Non-pigmented ciliary epithelial cell (primary cell): ENCODE results near the gene WRNIP1.
"Not testable (repeated sequence)": the region's sequence is repeated elsewhere in the genome, so short reads cannot be mapped to it uniquely, and the experiment has no call there.

Experiments used
- DNase-seq: peaks from one replicate; pipeline ENCODE4 v3.0.0-alpha.2; 2010; ENCODE audit warnings: low read depth

Gene WRNIP1

DNA sequence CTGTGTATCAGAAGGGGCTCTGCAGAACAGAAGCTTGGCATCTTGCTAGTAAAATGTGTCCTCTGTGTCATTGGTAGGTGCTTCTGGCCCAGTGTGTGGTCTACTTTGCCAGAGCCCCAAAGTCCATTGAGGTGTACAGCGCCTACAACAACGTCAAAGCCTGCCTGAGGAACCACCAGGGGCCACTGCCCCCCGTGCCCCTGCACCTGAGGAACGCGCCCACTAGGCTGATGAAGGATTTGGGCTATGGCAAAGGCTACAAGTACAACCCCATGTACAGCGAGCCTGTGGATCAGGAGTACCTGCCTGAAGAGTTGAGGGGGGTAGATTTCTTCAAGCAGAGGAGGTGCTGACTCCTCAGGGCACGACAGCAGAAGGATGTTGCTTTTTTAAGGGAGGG, 19.7 kb downstream of the WRNIP1 start:
- no peak for DNase-seq

DNA sequence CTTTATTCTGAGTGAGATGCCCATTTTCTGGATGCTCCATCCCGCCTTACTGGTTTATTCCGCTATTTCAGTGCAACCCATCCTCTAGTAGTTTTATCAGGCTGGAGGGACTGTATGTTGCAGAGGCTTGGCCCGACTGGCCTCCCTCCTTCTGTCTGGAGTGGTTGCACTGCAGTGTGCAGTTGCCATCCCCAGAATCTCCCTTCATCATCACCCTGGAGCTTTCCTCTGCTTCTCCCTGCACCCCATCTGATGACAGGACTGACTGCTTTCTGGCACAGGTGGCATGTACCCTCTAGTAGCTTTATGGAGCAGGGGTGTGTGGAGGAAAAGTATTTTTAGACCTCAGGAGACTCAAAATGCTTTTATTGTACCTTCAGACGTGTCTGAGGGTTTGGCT, 21.1 kb downstream of the WRNIP1 start:
- DNase-seq = no peak

DNA sequence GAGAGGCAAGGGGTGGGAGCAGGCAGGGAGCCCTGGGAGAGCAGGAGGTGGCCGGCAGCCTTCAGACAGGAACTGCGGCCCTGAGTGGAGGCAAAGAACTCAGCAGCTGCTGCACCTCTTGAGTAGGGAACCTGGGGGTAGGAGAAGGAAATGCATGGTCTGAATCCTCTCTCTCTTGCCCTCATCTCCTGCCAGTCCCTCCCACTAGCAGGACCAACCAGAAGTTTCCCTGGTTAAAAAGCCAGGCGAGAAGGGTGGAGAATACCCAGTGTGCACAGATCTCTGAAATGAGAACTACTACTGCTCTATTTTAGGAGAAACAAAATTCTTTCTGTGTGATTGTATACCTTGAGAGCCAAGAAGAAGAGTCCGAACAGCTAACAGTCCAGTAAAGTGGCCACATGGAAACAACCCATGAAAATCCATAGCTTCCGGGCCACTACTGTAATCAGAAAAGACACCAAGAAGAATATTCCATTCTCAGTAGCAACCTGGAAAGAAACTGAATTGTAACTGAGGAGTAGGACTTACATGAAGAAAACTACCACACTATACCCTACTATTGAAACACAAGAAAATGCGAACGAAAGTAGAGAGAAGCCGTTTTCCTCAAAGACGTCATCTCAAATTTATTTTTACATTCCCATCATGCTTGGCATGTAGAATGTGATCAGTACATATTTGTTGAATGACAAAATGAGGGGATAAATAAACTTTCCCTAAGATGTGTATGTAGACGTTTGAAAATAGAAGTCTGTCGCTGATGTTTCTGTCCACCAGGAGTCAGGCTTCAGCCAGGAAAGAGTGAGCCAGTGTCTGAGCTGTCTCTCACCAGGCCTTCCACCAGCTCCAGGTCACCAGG, 25.6 kb downstream of the WRNIP1 start:
- peak; percentile 84 for DNase-seq

DNA sequence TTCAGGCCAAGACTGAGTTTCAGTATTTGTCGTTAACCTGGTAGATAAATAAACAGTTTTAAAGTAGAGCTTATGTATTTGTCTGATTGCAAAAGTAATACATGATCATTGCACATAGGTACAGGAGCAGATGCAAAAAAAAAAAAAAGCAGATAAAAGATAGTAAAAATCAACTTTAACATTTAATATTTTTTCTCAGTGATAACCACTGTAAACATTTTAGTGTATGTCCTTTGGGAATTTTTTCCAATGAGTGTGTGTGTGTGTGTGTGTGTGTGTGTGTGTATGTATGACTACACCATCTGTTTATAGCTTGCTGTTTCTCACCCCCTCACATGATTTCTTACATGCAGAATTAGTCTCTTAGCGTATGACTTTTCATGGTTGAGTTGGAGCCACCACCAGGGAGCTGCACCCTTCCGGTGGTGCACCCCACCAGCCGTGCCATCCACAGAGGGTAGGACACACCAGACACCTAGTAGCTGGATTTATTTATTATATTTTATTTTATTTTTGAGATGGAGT, 26.3 kb downstream of the WRNIP1 start:
- DNase-seq = no peak

DNA sequence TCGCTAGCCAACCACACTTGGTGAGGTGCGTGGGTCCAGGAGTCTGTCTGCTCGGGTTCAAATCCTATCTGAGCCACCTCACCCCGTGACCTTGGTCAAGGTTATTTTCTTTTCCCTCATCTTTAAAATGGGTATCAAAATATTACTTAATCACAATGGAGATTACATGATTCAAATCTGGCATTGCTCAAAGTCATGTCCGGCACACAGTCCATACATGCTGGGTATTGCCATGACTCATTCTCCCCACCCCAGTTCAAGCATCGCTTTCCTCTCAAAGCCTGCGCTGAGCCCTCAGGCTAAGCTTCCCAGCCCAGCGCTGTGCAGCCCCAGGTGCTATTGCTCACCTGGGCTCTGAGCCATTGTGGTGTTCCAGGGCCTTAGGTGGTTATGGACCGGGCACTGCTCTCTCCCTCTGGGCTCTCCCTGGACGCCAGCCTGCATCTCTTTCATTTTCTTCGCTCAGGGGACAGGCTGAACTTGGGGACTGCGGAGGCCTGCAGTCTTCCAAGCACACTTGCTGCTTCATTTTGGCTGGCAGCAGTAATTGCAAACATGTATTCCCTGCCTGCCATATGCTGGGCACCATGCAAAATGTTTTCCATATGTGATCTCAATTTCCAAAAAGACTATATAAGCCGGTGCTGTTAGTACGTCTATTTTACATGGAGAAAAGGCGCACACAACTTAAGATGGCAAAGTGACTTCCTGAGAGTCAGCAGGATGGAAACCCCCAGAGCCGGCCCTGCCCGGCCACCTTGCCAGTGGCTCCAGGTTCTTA, 27.3 kb downstream of the WRNIP1 start:
- DNase-seq = no peak

DNA sequence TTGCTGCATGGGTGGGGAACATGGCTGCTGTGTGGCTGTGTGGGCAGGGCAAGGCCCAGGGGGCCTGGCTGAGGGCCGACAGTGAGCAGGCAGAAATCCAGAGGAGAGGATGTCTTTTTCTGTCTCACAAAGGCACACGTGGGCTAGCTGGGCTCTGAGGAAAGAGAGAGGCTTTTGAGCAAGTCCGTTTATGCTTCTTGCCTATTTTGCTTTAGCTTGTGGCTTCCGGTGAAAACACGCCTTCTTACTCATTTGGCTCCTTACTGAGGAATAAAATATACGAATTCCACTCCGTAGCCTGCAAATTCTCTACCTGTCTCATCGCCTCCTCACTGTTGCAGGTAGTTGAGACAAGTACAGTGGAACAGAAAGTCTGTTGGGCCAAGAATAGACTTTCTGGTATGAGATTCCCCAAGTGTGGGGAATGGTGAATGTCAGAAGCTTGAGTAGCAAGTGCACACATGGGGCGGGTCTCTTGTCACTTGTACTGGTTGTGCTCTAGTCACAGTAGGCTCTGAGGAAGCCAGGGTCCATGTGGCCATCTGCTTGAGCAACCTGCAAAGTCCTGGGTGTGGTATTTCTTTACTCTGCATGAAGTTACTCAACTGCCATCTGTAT, 28.4 kb downstream of the WRNIP1 start:
- no peak for DNase-seq

DNA sequence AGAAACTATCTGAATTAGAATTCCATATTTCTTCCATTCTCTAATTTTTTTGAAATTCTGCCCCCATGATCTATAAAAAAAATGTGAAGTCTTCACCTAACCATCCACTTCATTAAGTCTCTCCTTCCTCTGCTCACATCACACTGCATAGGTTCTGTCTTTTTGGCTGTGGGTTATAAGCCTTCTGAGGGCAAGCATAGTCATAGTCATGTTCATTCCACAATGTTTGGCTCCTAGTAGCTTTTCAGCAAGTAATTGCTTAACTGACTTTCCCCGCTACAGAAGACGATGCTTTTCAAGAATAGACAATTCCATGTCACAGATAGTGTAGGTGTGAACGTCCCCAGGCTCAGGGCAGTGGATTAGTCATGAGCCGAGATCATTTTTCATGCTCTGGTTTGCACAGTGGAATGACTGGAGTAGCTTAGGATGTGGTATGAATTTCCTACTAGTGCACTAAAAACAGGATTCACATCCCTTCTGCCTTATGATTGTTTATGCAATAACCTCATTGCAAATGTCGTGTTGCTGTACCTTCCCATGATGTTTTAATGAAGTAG, 29.1 kb downstream of the WRNIP1 start:
- no peak for DNase-seq

DNA sequence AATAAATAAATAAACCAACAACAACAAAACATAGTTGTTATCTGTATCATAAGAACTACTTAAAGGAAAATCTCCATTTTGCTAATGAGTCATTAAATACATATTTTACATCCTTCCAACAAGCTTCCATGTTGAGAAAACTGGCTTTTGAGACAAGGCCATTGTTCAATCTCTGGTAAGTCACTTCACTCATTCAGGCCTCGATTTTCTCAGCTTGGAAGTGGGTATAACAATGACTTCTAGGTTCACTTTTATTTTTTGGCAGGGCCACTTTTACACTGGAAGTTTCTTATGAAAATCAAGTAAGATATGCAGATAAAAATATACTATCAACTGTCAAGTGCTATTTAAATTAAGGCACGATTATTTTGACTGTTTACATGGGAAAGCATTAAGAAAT, 30.0 kb downstream of the WRNIP1 start:
- DNase-seq = no peak

DNA sequence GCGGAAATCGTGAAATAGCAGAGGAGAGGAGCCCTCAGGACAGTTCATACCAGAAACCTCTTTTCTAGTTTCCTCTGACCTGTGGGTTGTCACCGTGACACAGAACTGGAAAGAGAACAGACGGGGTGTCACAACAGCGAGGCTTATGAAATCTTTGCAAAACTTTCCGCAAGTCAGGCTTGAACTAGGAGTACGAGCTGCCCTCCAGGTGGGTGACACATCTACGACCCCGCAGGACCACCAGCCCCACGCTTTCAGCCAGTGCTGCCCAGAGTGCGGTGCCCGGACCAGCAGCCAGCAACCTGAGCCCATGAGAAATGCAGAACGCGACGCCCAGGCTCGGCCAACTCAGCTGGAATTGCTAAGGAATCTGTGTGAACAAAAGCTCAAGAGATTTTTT, 30.8 kb downstream of the WRNIP1 start:
- DNase-seq = no peak

DNA sequence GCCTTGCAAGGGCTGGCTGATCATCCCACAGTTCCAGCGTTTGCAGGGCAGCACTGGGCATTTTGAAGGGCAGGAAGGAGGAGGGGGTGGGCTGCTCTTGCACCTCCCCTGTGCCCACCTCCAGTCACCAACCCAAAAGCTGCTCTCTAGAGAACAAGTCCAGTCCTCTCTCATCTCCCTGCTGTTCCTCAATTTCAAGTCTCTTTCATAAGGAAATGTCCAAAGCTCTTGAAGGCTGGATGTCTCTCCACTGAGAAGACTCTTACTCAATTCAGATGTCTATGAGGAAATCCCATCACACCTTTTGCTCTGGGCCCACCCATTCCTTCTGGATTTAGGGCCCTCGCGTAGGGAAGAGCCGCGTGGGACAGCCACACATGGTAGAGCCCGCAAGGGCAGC, 31.7 kb downstream of the WRNIP1 start:
- no peak for DNase-seq

DNA sequence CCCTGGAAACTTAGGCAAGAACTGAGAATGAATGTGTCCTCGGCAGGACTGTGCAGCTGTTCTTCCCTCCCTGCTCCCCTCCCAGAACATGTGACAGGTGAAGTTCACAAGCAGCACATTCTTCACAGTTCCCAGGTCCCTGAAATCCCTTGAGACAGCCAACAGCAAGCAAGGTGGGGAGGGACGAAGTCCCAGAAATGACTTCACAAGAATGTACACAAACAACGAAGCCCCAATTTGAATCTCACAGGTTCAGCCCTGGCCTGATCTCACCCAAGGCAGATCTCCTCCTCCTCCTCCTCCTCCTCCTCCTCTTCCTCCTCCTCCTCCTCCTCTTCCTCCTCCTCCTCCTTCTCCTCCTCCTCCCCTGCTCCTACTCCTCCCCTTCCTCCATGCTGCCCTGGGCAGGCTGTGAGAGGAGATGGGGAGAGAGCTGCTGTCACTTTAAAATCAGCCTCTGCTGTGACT, 32.4 kb downstream of the WRNIP1 start:
- no peak for DNase-seq

DNA sequence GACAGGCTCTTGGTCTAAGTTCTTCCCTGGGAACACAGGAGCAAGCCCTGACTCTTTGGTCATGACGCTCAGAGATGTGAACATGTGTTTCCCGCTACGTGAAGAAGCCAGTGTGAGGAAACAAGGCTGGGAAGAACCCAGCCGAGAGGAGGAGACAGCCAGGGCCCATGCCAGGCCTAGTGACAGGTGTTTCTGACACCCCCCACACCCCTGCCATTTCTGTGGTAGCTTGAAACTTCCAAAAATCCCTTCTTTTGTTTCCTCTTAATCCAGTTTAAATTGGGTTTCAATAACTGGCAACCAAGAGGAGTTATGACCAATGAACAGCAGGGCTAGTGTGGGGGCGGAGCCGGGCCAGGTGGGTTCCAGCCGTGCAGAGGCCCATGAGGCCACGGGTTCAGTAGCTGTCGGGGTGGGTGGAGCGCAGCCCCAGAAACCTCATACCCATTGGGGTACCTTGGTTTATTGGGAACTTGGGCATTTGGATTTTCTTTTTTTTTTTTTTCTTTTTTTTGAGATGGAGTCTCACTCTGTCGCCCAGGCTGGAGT, 33.5 kb downstream of the WRNIP1 start:
- DNase-seq = no peak

DNA sequence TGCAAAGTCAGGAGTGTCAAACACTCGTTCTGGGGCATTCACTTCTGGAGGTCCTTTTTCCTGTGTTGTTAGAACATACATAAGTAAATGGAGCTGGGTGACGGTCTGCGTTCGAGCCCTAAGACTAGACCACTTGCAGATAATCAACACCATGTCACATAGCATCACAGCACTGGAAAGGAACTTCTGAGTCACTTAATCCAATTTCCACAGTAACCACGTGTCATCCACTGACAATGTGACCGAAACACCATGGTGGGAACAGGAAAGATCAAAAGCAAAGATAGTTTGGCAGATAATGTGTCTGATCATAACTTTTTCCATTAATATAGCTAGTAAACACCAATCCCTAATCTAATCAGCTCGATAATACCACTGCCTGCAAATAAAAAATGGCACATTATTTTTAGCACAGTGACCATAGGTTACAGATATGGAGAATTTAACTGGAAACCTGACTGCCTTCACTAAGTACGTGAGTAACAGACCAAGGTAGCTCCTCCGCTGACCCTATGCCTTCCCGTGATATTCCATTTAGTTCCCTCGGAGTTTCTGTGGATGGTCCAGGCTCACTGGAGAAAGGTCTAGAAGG, 34.8 kb downstream of the WRNIP1 start:
- DNase-seq = no peak

DNA sequence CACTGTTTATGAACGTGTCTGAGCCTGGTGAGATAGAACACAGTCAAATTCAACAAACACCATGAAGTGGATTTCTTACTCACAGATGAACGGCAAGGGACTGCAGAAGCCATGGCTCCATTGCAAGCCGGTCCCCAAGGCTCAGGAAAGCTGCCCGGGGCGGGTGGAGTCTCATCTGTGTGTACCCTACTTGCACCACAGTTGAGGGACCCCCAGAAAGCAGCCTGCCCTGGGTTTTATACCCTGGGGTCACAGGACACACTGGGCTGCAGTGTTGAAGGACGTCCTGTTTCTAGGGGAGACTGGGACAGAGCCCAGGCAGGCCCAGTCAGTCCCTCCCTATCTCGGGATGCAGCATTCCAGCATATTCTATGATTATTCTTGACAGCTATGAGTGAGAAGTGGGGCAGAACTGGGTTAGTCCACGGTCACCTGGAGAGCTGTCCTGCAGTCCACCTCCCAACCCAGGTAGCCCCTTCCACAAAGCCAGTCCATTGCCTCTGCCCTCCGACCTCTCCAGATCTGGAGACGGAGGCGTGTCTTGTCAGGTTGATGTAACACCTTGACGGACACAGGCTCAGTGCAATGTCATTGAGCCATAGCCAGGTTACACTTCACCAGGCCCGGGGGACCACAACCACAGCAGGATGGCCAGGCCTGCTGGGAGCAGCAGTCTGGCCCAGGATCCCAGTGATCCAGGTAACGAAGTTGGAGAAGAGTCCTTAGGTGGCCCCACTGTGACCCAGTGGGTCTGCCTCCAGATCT, 35.5 kb downstream of the WRNIP1 start:
- no peak for DNase-seq

DNA sequence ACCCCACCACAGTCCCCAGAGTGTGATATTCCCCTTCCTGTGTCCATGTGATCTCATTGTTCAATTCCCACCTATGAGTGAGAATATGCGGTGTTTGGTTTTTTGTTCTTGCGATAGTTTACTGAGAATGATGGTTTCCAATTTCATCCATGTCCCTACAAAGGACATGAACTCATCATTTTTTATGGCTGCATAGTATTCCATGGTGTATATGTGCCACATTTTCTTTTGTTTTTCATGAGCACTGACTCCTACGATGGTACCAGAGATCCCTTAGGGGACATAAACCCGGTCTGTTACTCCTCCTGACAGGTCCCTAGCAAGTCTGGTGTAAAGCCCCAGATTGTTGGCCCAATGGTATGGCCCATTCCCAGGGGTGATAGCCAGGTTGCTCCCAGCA, 36.5 kb downstream of the WRNIP1 start:
- not testable (repeated sequence) for DNase-seq

DNA sequence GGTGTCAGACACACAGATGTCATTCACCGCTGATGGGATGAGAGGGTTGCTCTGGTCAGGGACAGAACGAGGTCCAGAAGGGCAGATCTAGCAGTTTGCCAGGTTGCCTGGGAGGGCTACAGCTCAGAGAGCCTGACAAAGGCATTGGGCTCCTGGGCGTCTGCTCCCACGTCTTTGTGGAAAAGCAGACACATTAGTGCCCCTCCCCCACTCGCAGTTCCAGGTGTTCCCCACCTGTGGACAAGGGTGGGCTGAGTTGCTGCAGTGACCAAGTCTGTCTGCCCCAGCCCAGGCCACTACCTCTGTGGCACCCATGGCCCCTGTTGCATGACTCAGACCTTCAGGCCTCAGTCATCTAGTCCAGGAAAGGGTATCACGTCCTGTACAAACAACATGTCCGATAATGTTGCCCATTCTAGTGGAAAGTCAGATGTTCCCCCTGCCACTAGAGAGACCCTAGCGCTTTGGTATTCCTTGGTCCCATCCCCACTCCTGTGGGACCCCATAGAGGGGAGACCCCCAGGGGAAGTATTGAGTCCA, 37.4 kb downstream of the WRNIP1 start:
- no peak for DNase-seq

DNA sequence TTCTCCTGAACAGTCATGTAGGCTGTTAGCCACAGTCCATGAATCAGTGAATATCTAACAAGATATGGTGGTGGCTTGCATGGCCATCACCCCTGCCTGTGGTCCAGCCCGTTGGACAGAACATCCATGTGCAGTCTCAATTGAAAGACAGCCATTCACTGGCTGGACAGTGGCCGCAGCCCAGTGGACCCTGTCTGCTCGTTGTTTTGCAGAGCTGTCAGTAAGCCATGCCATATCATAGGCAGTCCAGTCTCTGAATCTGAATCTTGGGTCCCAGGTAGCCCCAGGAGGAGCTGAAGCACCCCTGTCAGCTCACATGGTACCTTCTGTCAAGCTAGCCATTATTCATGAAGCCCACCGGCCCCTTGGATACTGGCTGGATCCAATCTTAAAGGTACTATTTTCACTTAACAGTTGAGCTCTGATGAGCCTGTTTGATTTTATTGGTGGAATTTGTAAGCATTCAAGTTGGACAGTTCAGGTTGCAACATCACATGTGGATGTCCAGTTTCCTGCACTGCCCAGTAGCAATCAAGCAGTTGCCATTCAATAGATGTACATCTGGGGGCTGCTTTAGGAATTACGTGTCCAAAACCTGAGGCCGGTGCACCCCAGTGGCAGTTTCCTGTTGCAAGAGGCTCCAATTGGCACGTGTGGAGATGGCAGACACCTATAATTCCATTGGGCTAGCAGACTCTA, 38.7 kb downstream of the WRNIP1 start:
- DNase-seq = no peak

DNA sequence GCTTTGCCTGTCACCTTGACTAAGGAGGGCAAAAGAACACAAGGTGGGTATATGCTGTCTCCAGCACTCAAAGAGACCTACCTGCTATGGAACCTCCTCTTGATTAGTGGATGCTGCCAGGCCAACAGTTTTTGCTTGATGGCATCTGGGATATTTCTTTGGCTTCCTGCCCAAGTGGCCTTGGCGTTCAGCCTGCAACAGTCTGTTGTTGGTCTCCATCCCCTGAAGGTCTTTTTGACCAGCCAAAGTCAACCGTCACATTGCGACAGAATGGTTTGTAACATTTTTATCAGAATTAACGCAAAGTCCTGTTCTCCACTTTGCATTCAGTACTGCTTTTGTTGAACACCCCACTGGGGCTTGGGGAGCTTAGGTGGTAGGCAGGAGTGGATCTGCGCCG, 39.3 kb downstream of the WRNIP1 start:
- DNase-seq = no peak

DNA sequence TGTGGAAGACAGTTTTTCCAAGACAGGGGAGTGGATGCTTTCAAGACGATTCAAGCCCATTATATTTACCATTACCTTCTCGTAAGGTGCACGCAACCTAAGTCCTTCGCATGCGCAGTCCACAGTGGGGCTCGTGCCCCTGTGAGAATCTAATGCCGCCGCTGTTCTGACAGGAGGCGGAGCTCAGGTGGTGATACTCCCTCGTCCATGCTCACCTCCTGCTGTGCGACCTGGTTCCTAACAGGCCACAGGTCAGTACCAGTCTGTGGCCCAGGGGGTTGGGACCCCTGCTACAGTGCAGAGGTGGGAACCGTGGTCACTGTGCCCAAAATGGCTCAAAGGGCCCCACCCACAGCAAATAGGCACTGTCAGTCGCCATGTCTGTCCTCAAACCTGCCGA, 39.8 kb downstream of the WRNIP1 start:
- DNase-seq = no peak

DNA sequence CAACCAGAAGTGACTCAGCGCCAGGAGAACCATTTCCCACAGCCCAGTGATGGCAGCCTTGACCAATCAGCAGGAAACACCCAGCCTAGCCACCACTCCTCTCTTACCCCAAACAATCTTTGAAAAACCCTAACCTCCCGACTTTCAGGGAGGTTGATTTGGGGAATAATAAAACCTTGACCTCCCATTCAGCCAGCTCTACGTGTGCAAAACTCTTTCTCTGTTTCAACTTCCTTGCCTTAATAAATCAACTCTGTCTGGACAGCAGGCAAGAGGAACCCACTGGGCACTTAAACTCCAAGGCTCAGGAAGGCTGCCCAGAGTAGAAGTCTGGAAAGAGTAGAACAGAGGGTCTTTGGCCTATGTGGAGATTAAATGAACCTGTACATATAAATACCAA, 41.5 kb downstream of the WRNIP1 start:
- no peak for DNase-seq
